H1 (cell line): ENCODE data around the gene ZHX3. TPM values are rescaled to one million over a fixed set of nuclear protein-coding genes. Genes with fewer than 3 reads are reported as not detected.

Experiments used
- RXRA ChIP-seq: IDR thresholded peaks from 2 replicates; pipeline ENCODE4 v1.6.1; 2011; ENCODE audit warnings: low read depth, mild to moderate bottlenecking, low read length, moderate library complexity; ENCODE audit not compliant: insufficient read depth
- SP1 ChIP-seq: IDR thresholded peaks from 2 replicates; pipeline ENCODE4 v1.6.1; 2011; ENCODE audit warnings: low read depth, low read length
- polyA plus RNA-seq, 7 experiments: library from polyadenylated mRNA; depleted of rRNA in 3 of 7; stranded (reverse) in 5 of 7; unstranded in 2 of 7; fragments of >200 nt in 5 of 7; fragments of 200-250 nt in 2 of 7; gene quantifications; 1 replicate in 5 of 7; 2 replicates in 1 of 7; 4 replicates in 1 of 7; pipeline versions ENCODE4 v1.2.1 to v1.2.3, GENCODE V29; 2011 to 2013; ENCODE audit warnings: missing spikeins in 2 of 7, mixed read lengths in 2 of 7
- total RNA-seq: library from RNA; stranded (reverse); fragmentation: NEBNext Ultra II Directional; extraction: Animal tissue kit (Norgen Biotek cat#: 25700); gene quantifications from 2 replicates; pipeline ENCODE4 v1.2.1, GENCODE V29; 2021

The ZHX3 gene
- total and polyA plus RNA-seq, 2 of the 8 experiments (the other 6 are each of a cell fraction or from before 2014, with no cell fraction given) = 1.00 to 7.8 TPM

GRCh38 chr20:41196653-41197225 lies 120.8 kb downstream of the ZHX3 start (continued):
- TF ChIP-seq RXRA (no peak), SP1 (no peak)
